HG02884 (cell line): ENCODE results near the gene NBPF1.
"Not testable (repeated sequence)": the region's sequence is repeated elsewhere in the genome, so short reads cannot be mapped to it uniquely, and the experiment has no call there.

ENCODE experiments used
- ATAC-seq: cut with Tn5 transposase; IDR thresholded peaks from one replicate; pipeline ENCODE4 v1.9.1; 2021; ENCODE audit warnings: mild to moderate bottlenecking, moderate library complexity; ENCODE audit not compliant: unreplicated experiment

NBPF1 gene

DNA sequence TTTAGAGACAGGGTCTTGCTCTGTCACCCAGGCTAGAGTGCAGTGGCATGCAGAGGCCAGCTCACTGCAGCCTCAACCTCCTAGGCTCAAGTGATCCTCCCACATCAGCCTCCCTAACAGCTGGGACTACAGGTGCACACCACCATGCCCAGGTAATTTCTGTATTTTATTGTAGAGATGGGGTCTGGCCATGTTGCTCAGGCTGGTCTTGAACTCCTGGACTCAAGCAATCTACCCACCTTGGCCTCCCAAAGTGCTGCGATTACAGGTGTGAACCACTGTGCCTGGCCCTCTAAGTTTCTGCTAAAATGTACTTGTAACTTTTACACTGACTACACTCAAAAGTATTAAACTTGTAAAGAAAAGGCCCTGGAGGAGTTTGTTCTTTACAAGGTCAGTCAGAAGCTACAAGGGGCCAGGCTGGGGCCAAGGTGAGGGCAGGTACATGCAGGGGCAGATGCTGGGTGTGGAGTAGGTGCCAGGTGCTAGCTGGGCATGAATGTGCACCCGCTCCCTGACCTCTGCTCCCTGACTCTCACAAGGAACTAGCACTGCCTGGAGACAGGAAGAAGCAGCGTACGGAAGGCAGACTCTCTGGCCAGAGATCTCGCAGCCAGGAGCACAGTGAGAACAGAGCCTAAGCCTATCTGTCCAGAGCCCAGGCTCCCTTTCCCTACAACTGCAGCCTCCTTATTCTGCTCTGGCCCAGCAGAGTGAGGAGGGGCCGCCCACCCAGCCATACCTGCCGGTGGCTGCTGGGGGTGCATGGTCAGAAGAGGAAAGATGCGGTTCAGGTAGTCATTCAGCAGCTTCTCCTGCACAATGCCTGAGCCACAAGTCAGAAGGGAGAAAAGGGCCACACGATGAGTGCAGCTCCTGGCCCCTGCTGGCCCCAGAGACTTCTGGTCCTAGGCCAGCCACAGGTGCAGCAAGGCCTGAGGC lies 28.9 kb upstream of the NBPF1 start:
- ATAC-seq = not testable (repeated sequence)

- ATAC-seq = not testable (repeated sequence)
Measured at GRCh38 chr1:16641159-16641975, 28.0 kb upstream of the NBPF1 start.

DNA sequence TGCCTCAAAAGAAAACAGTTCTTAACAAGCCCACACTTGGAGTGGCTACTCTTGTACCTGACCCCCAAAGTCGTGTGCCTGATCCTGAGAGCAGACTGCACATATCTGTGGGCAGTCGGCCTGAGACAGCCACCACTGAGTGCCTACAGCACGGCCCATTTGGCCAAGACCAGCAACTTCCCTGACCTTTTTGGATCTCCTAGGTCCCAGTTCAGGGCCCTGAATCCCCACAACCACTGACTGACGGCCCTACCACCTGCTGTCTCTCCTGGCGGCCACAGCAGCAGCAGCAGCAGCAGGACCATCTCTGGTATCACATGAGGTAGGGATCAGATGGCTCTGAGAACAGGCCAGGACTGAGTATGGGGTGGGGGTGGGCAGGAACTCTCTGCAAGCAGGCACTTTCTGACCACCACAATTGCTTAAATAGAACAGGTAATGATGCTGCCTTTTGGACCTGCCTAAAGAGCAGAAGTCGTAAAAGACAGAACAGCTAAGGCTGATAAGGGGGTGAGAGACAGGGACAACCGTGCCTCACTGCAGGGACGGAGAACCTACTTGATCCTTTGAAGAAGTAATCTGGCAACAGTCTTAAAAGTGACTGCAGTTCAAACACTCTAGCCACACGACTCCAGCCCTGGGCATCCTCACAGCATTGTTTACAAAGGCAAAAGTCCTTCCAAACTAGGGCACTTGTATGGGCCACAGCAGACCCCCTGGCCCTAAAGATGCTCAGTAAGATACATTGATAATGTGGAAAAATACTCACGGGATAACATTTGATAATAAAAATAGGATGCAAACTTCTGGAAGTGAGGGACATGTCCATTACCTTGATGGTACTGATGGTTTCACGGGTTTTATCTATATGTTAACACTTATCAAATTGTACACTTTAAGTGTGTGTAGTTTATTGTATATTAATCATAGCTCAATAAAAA lies 26.0 kb upstream of the NBPF1 start:
- ATAC-seq = not testable (repeated sequence)

GRCh38 chr1:16637941-16638778 lies 24.8 kb upstream of the NBPF1 start:
- ATAC-seq = not testable (repeated sequence)

- not testable (repeated sequence) for ATAC-seq
Measured at GRCh38 chr1:16636551-16637195, 23.3 kb upstream of the NBPF1 start.

- ATAC-seq = not testable (repeated sequence)
Measured at GRCh38 chr1:16635959-16636358, 22.6 kb upstream of the NBPF1 start.

- not testable (repeated sequence) for ATAC-seq
Measured at GRCh38 chr1:16633540-16634282, 20.3 kb upstream of the NBPF1 start.

DNA sequence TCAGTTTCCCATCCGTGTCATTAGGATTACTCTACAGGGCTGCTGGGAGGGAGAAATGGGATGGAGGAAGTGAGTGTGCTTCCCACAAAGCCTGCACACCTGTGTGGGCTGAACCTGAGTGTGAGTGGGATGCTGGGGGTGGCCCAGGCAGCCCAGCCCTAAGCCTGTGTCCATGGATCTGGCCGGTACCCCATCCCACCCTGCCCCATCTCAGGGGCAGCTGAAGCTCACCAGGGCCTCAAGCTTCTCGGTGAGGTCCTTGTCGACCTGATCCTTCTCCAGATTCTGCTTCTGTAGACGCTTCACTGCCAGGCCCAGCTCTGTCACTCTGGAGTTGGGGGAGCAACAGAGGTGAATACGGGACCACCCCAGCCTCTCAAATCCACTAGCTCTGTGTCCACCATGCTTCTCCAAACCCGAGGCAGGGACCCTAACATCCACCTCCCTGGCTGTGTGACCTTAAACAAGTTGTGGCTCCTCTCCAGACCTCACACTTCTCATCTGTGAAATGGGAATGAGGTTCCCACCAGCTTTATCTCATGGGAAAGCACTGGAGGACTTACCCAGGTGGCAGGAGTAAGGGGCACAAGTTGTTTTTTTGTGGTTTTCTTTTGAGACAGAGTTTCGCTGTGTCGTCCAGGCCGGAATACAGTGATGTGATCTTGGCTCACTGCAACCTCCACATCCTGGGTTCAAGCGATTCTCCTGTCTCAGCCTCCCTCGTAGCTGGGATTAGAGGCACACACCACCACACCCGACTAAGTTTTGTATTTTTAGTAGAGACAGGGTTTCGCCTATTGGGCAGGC lies 18.9 kb upstream of the NBPF1 start:
- not testable (repeated sequence) for ATAC-seq

GRCh38 chr1:16631248-16632043 lies 18.1 kb upstream of the NBPF1 start:
- no peak for ATAC-seq

DNA sequence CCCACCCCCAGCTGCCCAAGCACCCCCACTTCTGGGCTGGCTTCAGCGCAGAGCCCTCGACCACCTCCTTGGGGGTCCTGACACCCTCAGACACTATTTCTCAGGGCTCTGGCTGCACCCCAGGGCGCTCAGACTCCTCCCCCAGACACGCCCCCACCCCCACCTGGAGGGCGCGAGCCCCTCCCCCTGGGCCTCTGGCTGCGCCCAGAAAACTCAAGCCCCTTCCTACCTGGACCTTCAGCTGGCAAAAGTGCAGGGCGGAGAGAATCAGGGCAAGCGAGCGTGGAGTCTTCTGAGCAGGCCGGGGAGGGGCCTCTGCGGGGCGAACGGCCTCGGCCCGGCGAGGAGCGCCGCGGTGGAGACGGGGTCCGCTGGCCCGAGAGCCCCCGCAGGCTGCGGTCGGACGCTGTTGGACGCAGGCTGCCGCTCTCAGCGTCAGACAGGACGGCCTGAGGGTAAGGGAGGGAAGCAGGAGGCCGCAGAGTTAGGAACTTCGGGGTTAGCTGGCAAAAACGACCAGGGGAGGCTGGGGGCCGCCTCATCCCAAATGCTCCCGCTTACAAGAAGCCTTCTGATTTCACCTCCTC lies 17.4 kb upstream of the NBPF1 start:
- ATAC-seq = no peak

GRCh38 chr1:16629916-16630530 lies 16.7 kb upstream of the NBPF1 start:
- not testable (repeated sequence) for ATAC-seq

DNA sequence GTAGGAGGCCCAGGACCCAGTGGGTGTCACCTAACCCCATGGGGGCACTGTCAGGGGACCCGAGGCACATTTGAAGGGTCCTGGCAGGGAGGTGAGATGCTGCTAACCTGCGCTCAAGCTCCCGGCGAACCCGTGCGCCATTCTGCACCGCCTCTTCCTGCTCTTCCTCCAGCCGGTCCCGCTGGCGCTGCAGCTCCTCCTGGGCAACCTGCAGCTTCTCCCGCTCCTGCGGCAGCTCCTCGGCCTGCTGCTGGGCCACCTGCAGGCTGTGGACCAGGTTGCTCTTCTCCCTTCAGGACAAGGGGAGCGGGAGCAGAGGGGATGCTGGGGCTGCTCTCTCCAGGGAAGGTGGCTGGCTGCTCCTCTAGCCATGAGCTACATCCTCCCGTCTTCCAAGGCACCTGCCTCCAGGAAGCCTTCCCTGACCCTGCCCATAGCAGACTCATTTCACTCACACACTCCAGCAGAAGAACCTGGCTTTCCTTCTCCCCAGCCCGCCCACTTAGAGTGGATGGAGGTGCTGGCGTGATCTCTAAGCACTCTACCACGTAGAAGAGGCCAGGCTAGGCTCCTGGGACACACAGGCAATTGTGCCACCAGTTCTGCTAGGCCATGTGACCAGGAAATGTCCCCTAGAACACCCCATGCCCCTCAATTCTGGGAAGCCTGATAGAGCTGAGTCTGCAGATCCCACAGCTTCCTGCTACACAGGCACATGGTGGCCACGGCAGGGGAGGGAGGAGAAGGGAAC lies 15.2 kb upstream of the NBPF1 start:
- no peak for ATAC-seq

DNA sequence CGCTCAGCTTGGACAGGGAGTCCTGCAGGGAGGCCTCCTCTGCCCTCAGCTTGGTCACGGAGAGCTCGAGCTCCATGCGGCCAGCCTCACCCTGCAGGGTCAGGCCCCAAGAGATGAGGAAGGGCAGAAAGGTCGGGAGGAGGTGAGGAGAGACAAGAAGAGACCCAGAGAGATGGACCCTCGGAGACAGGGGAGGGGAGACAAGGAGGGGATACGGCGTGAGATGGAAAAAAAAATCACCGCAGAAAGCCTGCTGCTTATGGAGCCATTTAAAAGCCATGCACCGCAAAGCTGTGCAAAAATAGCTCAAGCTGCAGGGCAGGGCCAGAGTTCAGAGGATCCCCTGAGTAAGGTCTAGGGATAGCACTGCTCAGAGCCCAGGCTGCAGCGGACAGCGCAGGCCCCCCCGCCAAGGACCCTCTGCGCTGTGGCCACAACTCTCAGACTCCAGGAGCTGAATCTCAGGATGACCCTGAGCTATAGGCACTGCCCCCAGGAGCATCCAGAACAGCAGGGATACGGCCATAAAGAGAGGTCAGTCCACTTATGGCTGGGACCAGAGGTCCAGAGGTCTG lies 13.1 kb upstream of the NBPF1 start:
- ATAC-seq = not testable (repeated sequence)

DNA sequence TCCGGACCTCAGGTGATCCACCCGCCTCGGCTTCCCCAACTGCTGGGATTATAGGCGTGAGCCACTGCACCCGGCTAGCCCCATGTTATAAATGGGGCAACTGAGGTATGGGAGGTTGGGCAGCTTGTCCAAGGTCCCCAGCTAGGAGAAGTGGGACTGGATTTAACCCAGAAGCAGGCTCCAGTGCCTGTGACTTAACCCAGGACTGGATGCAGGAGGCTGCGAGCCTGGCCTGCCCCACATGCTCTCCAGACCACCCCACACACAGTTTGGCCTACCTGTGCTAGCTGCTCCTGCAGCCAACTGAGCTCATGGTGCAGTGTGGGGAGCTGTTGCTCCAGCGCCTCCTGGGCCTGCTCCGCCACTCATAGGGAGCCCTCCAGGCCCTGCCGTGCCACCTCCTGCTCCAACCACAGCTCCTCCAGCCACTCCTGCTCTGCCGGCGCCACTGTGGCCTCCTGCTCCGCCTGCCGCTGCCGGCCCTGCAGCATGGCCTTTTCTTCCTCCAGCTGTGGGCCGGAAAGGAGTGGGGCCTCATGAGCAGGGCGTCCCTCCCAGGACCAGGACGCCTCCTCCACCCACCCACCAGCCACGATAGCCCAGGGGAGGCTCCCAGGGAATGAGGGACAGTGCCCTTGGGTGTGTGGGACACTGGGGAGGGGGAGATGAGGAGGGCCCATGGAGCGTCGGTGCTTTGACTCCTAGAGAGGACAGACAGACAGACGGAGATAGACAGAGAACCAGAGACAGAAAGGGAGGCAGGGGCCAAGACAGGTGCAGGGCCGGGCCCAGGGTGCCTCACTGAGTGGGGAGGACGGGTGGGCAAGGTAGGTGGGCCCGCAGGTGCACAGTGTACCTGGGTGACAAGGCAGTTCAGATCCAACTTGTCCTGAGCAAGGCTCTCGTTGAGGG lies 12.4 kb upstream of the NBPF1 start:
- ATAC-seq = no peak
